Activated T-helper 17 cell treated with anti-CD3 and anti-CD28 coated beads, Interleukin-2, amount 50 U/mL, for 72 hours (primary cell): Measurements from ENCODE around the gene CORO7. TPM values are rescaled to one million over a fixed set of nuclear protein-coding genes. Genes with fewer than 3 reads are reported as not detected.
A peak's percentile ranks its signal among the peaks of the same experiment; 100 is the strongest.
"Not testable (repeated sequence)": the region's sequence is repeated elsewhere in the genome, so short reads cannot be mapped to it uniquely, and the experiment has no call there.

Source experiments
- ATAC-seq: fragments of 150-1000 bp; cut with Tn5 transposase; replicated peaks from 2 replicates; pipeline ENCODE4 v1.10.0; 2021; ENCODE audit warnings: mild to moderate bottlenecking, moderate library complexity
- H3K27ac Mint-ChIP-seq: one replicate; pipeline ENCODE4 v1.8.0; 2022; ENCODE audit warnings: mixed read lengths
- H3K27me3 Mint-ChIP-seq: one replicate; pipeline ENCODE4 v1.8.0; 2022; ENCODE audit warnings: mixed read lengths
- H3K36me3 Mint-ChIP-seq: one replicate; pipeline ENCODE4 v1.8.0; 2022; ENCODE audit warnings: low read depth, mild to moderate bottlenecking, mixed read lengths
- H3K4me1 Mint-ChIP-seq: one replicate; pipeline ENCODE4 v1.8.0; 2022; ENCODE audit warnings: mixed read lengths
- H3K4me3 Mint-ChIP-seq: one replicate; pipeline ENCODE4 v1.8.0; 2022; ENCODE audit warnings: mild to moderate bottlenecking, mixed read lengths
- H3K9me3 Mint-ChIP-seq: one replicate; pipeline ENCODE4 v1.8.0; 2022; ENCODE audit warnings: mixed read lengths
- total RNA-seq, 2 donors: library from RNA; stranded (reverse); gene quantifications; one replicate each; pipeline ENCODE4 v1.2.3, GENCODE V29; 2022

The CORO7 gene
- total RNA-seq, 2 donors from 2014 or later: 82.6 to 114 TPM

DNA sequence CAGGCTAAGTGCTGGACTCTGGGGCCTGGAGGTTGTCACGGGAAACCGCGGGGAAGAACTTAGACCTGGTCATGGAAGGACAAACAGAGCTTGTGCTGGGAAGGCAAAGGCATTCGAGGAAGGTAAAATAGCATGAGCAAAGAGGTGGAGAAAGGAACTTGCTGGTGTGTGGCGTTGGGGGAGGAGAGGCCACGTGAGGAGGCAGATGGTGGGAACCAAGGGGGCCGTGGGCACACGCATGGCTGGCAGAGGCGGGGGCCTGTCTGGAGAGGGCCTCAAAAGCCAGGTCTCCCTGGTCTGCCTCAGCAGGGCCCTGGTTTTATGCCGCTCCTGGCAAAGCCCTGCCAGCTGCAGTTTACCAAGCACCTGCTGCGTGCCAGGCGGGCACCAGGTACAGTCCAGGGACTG, 15.3 kb downstream of the CORO7 start:
- H3K36me3 Mint-ChIP-seq: peaks cover 80% of the 10 kb centered on the region
- H3K9me3 Mint-ChIP-seq: no peaks in the 10 kb centered on the region
- H3K4me3 Mint-ChIP-seq: no peak overlapping the region
- H3K4me1 Mint-ChIP-seq: peaks cover 11% of the 10 kb centered on the region
- no peaks in the 10 kb centered on the region for H3K27me3 Mint-ChIP-seq
- no peak for ATAC-seq
- peak overlapping the region; percentile 35 for H3K27ac Mint-ChIP-seq

DNA sequence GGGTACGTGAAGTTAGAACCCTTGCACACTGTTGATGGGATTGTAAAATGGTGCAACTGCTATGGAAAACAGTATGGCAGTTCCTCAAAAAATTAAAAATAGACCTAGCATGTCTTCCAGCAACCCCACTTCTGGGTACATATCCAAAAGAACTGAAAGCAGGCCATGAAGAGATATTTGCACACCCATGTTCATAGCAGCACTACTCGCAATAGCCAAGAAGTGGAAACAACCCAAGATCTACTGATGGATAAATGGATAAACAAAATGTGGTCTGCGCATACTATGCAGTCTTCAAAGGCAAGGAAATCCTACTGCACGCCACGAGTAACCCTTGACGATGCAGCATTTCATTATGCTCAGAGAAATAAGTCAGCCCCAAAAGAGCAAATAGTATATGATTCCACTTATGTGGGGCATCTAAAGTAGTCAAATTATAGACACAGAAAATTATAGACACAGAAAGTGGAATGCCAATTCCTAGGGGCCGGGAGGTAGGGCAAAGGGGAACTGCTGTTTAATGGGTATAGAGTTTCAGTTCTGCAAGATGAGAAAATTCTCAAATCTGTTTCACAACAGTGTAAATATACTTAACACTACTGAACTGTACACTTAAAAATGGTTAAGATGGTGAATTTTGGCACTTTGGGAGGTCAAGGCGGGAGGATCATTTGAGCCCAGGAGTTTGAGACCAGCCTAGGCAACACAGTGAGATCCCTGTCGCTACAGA, 17.2 kb downstream of the CORO7 start:
- no peaks in the 10 kb centered on the region for H3K27me3 Mint-ChIP-seq
- H3K4me3 Mint-ChIP-seq: no peak overlapping the region
- no peaks in the 10 kb centered on the region for H3K9me3 Mint-ChIP-seq
- peaks cover 80% of the 10 kb centered on the region for H3K36me3 Mint-ChIP-seq
- H3K27ac Mint-ChIP-seq: peak overlapping the region; percentile 42
- peaks cover 13% of the 10 kb centered on the region for H3K4me1 Mint-ChIP-seq
- ATAC-seq: no peak

DNA sequence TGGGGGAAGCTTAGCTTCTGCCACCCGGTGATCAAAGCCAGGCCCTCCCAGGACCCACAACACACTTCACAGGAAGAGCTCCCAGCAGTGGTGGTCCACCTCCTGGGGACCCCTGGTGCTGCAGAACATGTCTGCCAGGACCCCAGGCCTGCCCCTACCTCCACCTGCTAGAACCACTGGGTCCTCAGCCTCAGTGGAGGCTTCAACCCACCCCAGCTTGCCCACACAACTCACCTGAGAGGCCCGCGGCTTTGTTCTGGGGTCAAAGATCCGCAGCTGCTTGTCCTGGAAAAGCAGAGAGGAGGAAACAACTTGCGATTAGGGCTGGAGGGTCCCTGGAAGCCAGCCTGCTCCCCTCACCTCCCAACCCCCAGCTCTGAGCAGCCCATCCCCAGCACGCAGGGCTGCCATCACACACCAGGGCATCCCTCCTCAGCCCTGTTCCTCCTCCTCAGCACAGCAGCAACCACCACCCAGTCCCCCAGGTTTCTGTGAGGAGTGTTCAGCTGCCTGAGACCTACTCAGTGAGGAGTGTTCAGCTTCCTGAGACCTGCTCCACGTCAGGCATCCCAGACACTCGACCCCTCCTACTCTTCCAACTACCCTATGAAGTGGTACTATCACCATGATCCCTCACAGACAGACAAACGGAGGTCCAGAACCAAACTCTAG, 21.2 kb downstream of the CORO7 start:
- H3K27me3 Mint-ChIP-seq: no peaks in the 10 kb centered on the region

DNA sequence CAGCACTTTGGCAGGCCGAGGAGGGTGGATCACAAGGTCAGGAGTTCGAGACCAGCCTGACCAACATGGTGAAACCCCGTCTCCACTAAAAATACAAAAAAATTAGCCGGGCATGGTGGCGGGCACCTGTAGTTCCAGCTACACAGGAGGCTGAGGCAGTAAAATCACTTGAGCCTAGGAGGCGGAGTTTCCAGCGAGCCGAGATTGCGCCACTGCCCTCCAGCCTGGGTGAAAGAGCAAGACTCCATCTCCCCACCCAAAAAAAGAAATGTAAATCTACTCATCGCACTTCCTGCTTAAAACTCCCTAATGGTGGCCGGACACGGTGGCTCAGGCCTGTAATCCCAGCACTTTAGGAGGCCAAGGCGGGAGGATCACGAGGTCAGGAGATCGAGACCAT, 22.5 kb downstream of the CORO7 start:
- H3K4me1 Mint-ChIP-seq, H3K27ac Mint-ChIP-seq, H3K27me3 Mint-ChIP-seq, H3K9me3 Mint-ChIP-seq, H3K4me3 Mint-ChIP-seq, ATAC-seq: not testable (repeated sequence)
- H3K36me3 Mint-ChIP-seq: peaks cover 66% of the 10 kb centered on the region

More for the DNA sequence above, 21.2 kb downstream of the CORO7 start:
- peaks cover 5% of the 10 kb centered on the region for H3K4me1 Mint-ChIP-seq
- peaks cover 73% of the 10 kb centered on the region for H3K36me3 Mint-ChIP-seq
- no peak overlapping the region for H3K4me3 Mint-ChIP-seq
- no peaks in the 10 kb centered on the region for H3K9me3 Mint-ChIP-seq
- no peak for ATAC-seq
- H3K27ac Mint-ChIP-seq: peak overlapping the region; percentile 44

DNA sequence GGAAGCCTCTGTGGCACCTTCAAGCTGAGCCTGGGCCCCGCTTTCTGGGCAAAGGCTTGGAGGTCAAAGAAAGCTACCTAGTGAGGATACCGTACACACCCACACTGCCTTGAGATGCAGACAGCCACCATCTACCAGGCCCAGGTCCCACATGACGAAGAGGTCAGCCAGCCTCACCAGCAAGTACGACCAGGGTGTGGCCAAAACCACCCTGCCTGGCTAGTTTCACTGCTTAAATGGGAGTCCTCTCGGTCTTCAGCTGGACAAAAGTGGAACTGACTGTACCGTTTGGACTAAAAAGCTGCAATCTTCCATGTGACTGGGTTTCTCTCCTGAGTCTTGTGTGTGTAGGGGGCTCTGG, 23.2 kb downstream of the CORO7 start:
- no peak overlapping the region for H3K27ac Mint-ChIP-seq

DNA sequence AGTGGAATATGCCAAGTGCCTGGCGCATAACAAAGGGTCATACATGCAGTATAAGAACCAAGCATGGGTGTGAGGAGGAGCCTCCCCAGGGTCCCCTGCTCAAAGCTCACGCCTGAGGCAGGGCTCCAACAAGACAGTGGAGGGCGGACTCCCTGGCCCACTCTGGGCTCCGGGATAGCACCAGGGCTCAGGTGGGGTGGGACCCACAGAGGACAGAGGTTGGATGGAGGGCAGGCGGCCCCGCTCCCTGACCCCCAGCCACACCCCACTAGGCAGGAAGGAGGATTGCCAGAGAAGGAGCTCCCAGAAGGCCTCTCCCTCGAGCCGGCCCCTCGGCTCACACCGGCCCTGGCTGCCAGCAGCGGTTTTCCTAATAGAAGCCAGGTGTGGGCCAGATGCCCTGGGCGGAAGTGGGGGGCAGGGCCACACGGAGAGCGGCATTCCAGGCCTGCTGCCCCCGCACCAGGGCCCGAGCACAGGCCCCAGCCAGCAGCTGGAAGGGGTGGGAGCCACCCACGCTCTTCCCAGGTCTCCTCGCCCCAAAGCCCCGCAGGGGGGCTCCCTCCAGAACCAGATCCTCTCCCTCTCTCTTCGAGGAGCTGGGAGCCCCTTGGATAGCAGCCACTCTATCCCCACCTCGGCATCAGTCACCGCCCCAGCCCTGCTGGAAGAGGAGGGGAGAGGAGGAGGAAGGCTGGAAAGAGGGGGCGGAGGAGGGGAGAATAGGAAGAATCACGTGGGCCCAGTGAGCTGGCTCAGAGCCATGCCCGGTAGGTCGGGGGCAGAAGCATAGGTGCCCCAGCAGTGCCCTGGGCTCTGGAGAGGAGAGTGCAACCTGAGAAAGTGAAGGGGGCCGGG, 23.8 kb downstream of the CORO7 start:
- Mint-ChIP-seq H3K4me3 (no peak overlapping the region), H3K4me1 (peaks cover 5% of the 10 kb centered on the region), H3K9me3 (no peaks in the 10 kb centered on the region), H3K27ac (no peak overlapping the region), H3K36me3 (peaks cover 59% of the 10 kb centered on the region), H3K27me3 (no peaks in the 10 kb centered on the region)
- no peak for ATAC-seq

More for the DNA sequence above, 23.2 kb downstream of the CORO7 start:
- no peaks in the 10 kb centered on the region for H3K9me3 Mint-ChIP-seq
- H3K4me1 Mint-ChIP-seq: peaks cover 5% of the 10 kb centered on the region
- peaks cover 60% of the 10 kb centered on the region for H3K36me3 Mint-ChIP-seq
- H3K27me3 Mint-ChIP-seq: no peaks in the 10 kb centered on the region
- H3K4me3 Mint-ChIP-seq: no peak overlapping the region
- no peak for ATAC-seq

DNA sequence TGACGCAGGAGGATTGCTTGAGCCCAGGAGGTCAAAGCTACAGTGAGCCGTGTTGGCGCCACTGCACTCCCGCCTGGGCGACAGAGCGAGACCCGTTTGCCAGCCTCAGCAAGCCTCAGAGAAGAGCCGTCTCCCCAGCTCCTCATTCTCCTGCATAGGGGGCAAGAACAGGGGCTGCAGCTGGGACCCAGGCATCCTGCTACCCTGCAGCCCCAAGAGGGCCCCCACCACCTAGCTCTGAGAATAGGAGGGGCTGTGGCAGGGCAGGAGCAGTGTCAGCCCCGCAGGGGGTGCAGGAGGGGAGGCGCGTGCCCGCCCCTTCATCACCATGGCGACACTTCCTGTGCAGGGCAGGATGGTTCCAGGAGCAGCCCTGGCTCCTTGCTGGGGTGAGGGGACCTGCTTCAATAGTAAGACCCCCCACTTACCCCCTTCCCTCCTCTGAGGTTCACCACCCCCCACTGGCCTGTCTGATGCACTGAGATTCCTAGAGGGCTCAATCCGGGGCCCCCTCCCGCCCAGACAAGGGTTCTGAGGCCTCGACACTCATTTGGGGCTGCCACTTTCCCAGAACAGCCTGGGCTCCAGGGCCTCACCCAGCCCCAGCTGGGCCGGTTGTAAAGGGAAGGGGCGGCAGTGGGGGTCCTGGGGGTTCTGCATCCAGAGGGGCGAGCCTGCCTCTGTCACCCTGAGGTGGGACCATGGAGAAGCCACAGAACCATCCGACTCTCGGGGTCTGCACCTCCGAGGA, 24.6 kb downstream of the CORO7 start:
- Mint-ChIP-seq H3K27ac (no peak overlapping the region), H3K4me3 (no peak overlapping the region), H3K4me1 (peaks cover 5% of the 10 kb centered on the region), H3K27me3 (no peaks in the 10 kb centered on the region), H3K36me3 (peaks cover 63% of the 10 kb centered on the region), H3K9me3 (no peaks in the 10 kb centered on the region)
- no peak for ATAC-seq

DNA sequence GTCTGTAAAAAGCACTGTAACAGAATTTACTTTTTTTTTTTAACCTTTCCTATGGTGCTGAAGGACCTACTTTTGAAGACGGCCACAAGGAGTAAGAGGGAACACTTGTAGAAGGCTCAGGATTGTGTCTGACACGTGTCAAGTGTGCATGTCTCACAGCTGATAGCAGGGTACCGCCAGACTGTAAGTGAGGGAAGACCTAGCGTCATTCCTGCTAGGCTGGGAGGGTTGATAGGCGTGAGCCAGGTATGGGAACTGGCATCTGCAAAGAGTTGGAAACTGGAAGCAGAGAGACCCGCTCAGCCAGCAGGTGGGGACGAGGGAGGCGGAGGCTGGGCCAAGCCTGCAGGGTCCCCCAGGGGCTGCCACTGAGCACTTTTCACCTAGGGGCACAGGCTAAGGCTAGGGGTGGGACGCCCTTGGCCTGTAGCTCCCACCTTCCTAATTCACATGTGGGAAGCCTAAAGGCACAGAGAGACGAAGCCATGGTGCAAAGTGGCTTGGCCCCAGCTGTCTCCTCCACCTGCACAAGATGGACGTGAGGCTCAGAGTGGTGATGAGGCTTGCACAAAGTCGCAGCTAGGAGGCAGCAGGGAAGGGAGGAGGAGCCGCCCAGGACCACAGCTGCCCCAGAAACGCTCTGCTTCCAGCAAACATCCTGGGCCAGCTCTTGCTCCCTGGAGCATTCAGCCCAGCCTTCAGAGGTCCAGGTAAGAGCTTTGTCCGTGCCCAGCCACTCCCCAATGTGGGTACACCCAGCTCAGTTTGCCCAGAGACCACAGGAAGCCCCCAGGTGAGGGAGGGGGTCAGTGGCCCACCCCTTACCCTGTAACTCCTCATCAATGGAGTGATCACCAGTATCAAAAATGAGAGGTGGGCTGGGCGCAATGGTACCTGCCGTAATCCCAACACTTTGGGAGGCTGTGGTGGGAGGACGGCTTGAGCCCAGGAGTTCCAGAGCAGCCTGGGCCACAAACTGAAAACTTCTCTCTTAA, 25.8 kb downstream of the CORO7 start:
- Mint-ChIP-seq H3K27me3 (no peaks in the 10 kb centered on the region), H3K36me3 (peaks cover 58% of the 10 kb centered on the region), H3K4me1 (peaks cover 3% of the 10 kb centered on the region), H3K4me3 (no peak overlapping the region), H3K9me3 (no peaks in the 10 kb centered on the region), H3K27ac (peak overlapping the region; percentile 65)
- ATAC-seq: no peak

DNA sequence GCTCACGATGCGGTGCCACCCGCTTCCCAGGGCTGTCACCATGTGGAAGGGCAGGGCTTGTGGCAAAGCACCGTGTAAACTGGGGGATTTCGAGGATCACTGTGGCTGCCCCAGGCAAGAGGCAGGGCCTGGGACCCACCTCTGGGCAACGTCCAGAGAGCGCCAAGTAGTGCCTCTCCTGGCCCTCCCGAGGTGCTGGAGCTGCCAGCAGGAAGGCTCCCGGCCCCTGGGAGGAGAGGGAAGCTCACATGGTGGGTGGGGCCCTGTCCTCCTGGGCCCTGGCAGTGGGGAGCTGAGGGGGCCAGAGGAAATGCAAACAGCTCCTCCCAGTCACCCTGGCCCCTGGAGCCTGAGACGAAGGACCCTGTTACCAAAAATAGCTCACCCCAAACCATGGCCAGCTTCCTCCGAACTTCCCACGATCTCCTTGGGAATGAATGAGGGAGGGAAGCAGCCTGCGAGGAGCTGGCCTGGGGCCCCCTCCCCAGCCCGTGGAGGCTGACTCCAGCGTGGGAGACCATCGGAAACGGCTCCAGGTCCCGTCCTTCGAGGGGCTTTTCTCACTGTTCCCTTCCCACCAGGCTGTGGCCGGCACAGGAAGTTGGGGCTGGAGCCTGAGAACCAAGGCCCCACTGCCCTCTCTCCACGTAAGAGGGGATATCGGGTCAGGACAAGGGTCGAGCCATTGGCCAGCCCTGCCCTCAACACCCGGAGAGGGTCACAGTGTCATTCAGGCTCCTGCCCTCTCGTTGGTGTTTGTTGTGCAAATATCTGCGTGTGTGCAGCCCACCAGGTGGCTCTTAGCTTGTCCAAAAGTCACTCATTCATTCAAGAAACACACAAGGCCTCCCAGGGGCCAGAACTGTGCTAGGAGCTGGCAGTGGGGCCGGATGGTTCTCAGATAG, 27.1 kb downstream of the CORO7 start:
- H3K27me3 Mint-ChIP-seq: no peaks in the 10 kb centered on the region
- peak overlapping the region; percentile 65 for H3K27ac Mint-ChIP-seq
- no peaks in the 10 kb centered on the region for H3K9me3 Mint-ChIP-seq
- peaks cover 48% of the 10 kb centered on the region for H3K36me3 Mint-ChIP-seq
- no peak overlapping the region for H3K4me3 Mint-ChIP-seq
- no peaks in the 10 kb centered on the region for H3K4me1 Mint-ChIP-seq
- no peak for ATAC-seq

DNA sequence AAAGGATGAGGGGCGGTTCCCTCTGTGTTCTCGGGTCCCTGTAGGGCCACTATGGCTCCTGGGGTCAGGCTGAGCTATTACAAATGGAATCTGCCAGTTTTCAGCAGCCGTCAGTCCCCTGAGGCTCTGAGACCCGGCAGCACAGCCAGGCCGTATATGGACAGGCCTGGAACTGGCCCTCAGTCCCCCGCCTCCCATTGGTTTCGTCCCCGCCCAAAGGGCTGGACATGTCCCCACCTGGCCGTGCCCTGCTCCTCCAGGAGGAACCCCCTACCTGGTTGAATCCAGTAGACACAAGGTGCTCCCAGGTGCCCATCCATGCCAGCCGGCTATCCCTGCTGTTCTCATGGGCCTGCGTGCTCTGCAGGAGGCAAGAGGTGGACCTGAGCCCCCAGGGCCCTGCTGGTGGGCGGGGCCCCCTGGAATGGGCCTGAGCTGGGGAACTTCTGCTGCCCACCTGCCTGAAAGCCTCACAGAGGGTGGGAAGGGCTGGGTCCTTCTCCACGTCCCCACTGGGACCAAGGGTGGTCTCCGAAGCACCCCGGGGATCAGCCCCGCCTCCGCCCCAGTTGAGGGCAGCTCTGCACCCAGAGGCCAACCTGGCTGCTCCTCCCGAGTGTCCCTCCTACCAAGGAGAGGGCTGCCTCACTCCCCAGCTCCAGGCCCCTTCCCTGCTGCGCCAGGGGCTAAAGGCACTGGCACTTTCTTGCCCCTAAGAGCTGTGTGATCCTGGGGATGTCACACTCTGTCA, 27.9 kb downstream of the CORO7 start:
- Mint-ChIP-seq H3K27me3 (no peaks in the 10 kb centered on the region), H3K4me3 (no peak overlapping the region), H3K36me3 (peaks cover 42% of the 10 kb centered on the region), H3K9me3 (no peaks in the 10 kb centered on the region), H3K27ac (no peak overlapping the region), H3K4me1 (no peaks in the 10 kb centered on the region)
- no peak for ATAC-seq

DNA sequence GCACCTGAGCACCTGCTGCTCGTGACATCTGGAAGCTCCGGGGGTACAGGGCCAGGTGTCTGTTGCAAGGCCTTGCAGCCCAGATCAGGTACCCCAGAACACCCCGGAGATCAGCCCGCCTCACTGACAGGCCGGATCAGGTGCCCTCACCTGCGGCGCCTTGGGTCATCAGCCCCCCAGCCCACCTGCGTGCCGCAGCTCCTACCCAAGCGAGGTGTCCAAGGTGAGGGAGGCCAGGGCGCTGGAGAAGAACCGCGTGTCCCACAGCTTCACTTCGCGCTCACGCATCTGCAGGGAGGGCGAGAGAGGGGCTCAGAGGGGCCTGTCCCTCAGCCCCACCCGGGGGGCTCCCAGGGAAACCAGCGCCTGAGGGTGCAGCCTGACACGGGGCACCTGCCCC, 28.6 kb downstream of the CORO7 start:
- Mint-ChIP-seq H3K4me3 (no peak overlapping the region), H3K4me1 (no peaks in the 10 kb centered on the region), H3K36me3 (peaks cover 48% of the 10 kb centered on the region), H3K27ac (no peak overlapping the region), H3K27me3 (no peaks in the 10 kb centered on the region), H3K9me3 (no peaks in the 10 kb centered on the region)
- no peak for ATAC-seq

DNA sequence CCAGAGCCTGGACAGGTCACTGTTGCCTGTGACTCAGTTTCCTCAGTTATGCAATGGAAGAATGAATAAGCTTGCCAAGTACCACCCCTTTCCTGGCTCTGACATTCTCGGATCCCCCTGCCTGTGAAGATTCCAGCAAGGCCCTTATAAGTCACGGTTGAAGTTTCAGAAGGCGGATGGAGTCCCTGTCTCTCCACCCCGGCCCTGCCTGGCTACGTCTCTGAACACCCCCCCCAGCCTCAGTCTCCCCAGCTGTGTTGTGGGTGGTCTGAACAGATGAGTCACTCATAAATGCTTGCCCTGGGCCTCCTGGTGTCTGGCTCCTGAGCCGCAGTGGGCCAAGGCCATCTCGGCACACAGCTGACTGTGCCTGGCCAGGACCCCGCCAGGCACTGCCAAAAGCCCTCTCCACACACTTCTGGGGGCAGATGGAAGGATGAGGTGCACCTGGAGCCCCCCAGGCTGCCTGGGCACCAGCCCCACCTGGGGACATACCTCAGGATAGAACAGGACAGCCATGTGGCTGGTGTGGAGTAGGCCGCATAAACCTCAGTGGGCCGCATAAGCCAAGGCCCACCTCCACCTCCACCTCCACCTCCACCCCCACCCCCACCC, 29.3 kb downstream of the CORO7 start:
- H3K4me1 Mint-ChIP-seq: no peaks in the 10 kb centered on the region
- no peak for ATAC-seq
- no peak overlapping the region for H3K27ac Mint-ChIP-seq
- H3K27me3 Mint-ChIP-seq: no peaks in the 10 kb centered on the region
- no peak overlapping the region for H3K4me3 Mint-ChIP-seq
- H3K9me3 Mint-ChIP-seq: no peaks in the 10 kb centered on the region
- peaks cover 48% of the 10 kb centered on the region for H3K36me3 Mint-ChIP-seq
